Measurements from ENCODE around the gene ACAP2. TPM values are rescaled to one million over a fixed set of nuclear protein-coding genes. Genes with fewer than 3 reads are reported as not detected.

The ACAP2 gene
- polyA plus RNA-seq, 1 donor from 2014 or later: 88.7 TPM

- TF ChIP-seq REST (IDR thresholded peaks at IDR 0.05; ENCODE audit: borderline replicate concordance): no peak
- no peak for TF ChIP-seq EP300 (conservative IDR thresholded peaks at IDR 0.05; ENCODE audit: poor library complexity, severe bottlenecking)
- no peak for TF ChIP-seq TAF1 (IDR thresholded peaks at IDR 0.05; ENCODE audit: low read depth)
Measured at GRCh38 chr3:195407531-195408409, 35.0 kb downstream of the ACAP2 start (continued).

GRCh38 chr3:195405651-195406050 lies 37.2 kb downstream of the ACAP2 start:
- no peaks in the 10 kb centered on the region for H3K36me3 ChIP-seq (ENCODE audit: insufficient read depth, low read length)
- H3K9me2 ChIP-seq (ENCODE audit: insufficient read depth, low read length): no peaks in the 10 kb centered on the region
- H4K20me1 ChIP-seq (ENCODE audit: insufficient read depth): no peaks in the 10 kb centered on the region
- H3K9me3 ChIP-seq (ENCODE audit: low read length): no peaks in the 10 kb centered on the region
- H3K27me3 ChIP-seq (ENCODE audit: insufficient read depth, low read depth, low read length): no peaks in the 10 kb centered on the region
- H3K4me3 ChIP-seq (ENCODE audit: low read length): no peak overlapping the region
- TF ChIP-seq REST (IDR thresholded peaks at IDR 0.05; ENCODE audit: borderline replicate concordance) (no peak), POLR2AphosphoS5 (IDR thresholded peaks at IDR 0.05) (no peak), RAD21 (conservative IDR thresholded peaks at IDR 0.05) (no peak), MXI1 (conservative IDR thresholded peaks at IDR 0.05; ENCODE audit: poor library complexity, severe bottlenecking) (no peak), EP300 (conservative IDR thresholded peaks at IDR 0.05; ENCODE audit: poor library complexity, severe bottlenecking) (no peak), TAF1 (IDR thresholded peaks at IDR 0.05; ENCODE audit: low read depth) (no peak), EZH2 (IDR thresholded peaks at IDR 0.05; ENCODE audit: borderline replicate concordance, insufficient read depth, low read length, poor library complexity, severe bottlenecking) (no peak), CTCF (IDR thresholded peaks at IDR 0.05; ENCODE audit: poor library complexity, severe bottlenecking) (no peak), SMC3 (conservative IDR thresholded peaks at IDR 0.05; ENCODE audit: poor library complexity) (no peak)
- H3K27ac ChIP-seq (ENCODE audit: low read length): no peak overlapping the region
- H2AFZ ChIP-seq (ENCODE audit: low read depth, low read length): no peak overlapping the region
- no peaks in the 10 kb centered on the region for H3F3A ChIP-seq (ENCODE audit: insufficient read depth, low read length, poor library complexity, severe bottlenecking)
- H3K9ac ChIP-seq (ENCODE audit: low read length): no peak overlapping the region
- H3K79me2 ChIP-seq (replicated peaks; ENCODE audit: insufficient read depth, low read length): peaks cover 10% of the 10 kb centered on the region
- no peak overlapping the region for H3K4me2 ChIP-seq (ENCODE audit: low read length)
